HG03432 (cell line): ENCODE measurements around the gene ACAP1.
A peak's percentile ranks its signal among the peaks of the same experiment; 100 is the strongest.

Experiments used
- ATAC-seq: cut with Tn5 transposase; IDR thresholded peaks from one replicate; pipeline ENCODE4 v1.9.1; 2021; ENCODE audit warnings: mild to moderate bottlenecking, moderate library complexity; ENCODE audit not compliant: unreplicated experiment

The ACAP1 gene

DNA sequence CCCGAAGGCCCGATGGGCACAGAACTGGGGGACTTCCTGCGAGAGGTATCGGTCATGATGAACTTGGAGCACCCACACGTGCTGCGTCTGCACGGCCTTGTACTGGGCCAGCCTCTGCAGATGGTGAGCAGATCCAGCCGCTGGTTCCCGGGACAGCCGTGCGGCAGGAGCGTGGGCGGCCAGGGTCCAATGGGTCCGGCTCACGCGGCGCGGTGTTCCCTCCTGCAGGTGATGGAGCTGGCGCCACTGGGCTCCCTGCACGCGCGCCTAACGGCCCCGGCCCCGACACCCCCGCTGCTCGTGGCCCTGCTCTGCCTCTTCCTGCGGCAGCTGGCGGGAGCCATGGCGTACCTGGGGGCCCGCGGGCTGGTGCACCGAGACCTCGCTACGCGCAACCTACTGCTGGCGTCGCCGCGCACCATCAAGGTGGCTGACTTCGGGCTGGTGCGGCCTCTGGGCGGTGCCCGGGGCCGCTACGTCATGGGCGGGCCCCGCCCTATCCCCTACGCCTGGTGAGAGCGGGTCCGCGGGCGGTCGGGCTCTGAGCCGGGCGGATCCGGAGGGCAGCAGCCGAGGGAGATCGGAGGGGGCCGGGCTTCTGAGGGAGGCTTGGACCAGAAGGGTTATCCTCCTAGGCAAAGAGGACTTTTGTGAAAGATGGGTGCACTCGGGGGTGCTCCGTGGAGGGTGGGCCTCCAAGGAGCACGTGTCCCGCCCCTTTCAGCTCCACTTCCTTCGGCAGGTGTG is 47.6 kb downstream of the ACAP1 start:
- ATAC-seq, result no peak

DNA sequence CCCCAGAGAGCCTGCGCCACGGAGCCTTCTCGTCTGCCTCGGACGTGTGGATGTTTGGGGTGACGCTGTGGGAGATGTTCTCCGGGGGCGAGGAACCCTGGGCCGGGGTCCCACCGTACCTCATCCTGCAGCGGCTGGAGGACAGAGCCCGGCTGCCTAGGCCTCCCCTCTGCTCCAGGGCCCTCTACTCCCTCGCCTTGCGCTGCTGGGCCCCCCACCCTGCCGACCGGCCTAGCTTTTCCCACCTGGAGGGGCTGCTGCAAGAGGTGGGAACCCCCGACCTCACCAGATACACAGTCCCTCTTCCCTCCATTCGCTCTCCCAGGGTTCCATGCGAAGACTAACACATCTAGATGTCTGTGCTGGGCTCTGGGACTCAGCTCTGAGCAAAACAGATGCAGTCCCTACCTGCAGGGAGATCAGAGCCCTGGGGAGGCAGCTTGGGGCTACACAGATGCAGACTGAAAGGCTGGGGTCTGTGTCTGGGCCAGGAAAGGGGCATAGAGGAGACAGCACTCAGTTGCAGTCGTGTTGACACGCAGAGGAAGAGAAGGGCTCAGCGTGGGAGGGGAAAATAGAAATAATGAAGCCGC is 48.3 kb downstream of the ACAP1 start:
- no peak for ATAC-seq

DNA sequence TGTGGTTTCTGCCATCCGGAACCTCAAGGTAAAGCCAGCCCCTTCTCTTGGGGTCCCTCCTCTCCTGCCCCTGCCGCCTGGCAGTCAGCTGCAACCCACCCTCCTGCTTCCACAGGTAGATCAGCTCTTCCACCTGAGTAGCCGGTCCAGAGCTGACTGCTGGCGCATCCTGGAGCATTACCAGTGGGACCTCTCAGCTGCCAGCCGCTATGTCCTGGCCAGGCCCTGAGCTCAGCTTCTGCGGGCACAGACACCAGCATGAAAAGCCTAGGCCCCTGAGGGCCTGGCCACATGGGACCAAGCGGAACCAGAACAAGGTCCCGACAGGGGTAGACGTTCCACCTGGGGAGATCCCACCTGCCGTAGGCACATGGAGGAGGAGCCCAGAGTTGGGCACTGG is 52.5 kb downstream of the ACAP1 start:
- no peak for ATAC-seq

DNA sequence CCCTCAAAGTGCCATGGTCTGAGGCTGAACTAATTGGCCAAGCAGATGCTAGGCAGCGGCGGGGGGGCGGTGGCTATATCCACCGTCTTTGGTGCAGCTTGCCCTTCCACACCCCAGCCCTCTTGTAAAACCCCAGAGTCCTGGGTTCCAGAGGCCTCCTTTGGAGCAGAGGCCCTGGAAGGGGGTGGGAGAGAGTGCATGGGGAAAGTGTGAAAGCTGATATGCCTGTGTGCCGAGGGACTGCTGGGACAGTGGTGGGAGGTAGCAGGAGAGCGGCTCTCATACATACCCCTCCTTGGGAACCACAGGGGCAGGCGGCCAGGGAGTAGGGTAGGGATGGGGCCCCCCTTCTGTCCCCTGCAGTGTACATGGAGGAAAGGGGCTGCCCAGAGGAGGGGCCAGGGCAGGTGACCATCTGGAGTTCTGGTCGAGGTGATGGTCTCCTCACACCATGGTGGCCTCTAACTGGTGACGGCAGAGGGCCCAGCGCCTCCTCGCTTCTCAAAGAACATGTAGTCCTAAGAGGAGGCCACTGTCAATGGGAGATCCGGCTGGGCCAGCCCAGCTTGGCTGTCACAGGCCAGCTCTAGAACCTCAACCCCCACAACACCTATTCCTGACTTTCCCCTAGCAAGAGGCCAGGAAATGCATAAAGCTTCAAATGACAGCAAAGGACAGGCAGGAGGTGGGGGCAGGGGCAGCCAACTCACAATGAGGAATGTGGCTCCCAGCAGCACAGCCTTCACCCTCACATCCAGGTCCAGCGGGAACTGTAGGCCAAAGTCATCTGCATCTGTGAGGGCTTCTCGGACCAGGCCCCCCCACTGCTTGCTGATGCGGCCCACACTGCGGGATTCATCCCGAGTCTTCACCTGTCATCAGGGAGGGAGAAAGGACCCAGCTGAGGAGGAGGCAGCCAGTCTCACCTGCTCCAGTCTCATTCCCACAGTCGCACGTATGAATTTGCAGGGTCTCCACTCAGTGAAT is 53.9 kb downstream of the ACAP1 start:
- no peak for ATAC-seq

DNA sequence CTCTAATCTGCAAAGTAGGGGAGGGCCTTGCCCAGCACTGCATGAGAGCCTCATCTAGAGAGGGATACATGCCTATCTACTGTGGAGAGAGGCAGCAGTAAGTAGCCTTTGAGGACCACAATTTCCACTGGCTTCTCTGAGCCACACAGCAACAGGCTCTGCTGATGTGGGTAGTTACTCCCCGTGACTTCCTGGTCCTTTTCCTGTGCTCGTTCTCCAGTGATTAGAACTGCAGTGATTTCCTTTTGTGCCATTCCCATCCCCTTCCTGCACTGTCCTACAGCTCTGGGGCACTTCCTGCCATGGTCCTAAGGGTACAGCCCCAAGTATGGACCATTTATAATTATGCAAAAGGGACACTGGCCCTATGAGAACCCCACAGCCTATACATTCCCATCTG is 55.0 kb downstream of the ACAP1 start:
- ATAC-seq, result no peak

DNA sequence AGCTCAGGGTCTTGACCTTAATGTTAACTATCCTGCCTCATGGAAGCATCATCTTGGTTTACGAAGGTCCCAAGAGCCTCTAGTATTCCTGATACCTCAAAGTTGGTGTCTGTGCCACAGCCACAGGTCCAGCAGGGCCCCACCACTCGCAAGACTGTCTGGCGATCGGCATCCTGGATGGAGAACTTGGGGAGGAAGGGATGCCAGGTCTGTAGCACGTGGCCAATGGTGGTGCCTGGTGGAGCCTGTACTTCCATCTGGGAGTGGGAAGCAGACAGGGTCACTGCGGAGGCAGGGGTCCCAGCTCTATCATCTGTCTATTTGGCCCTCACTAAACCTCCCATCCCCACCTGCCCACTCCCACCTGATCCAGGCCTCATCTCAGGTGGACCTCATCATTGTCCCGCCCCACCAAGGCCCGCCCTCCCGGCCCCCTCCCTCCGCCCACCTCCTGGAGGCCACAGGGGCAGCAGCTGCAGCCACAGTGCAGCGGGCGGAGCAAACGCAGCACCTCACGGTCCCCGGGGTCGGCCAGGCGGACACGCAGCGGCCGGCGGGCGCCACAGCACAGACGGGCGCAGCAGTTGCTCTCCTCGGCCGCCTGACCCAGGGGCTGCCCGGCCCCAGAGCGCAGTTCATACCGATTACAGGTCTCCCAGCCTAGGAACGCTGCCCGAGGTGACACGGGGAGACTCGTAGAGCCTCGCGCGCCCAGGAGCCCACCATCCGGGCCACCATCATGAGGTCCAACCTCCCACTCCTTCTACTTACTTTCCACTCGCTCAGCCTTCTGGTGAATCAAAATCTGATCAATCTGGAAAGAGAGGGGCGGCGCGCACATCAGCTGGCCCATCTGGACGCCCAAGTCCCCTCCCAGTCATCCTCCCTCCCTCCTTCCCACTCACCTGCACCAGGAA is 56.6 kb downstream of the ACAP1 start:
- ATAC-seq, result no peak

DNA sequence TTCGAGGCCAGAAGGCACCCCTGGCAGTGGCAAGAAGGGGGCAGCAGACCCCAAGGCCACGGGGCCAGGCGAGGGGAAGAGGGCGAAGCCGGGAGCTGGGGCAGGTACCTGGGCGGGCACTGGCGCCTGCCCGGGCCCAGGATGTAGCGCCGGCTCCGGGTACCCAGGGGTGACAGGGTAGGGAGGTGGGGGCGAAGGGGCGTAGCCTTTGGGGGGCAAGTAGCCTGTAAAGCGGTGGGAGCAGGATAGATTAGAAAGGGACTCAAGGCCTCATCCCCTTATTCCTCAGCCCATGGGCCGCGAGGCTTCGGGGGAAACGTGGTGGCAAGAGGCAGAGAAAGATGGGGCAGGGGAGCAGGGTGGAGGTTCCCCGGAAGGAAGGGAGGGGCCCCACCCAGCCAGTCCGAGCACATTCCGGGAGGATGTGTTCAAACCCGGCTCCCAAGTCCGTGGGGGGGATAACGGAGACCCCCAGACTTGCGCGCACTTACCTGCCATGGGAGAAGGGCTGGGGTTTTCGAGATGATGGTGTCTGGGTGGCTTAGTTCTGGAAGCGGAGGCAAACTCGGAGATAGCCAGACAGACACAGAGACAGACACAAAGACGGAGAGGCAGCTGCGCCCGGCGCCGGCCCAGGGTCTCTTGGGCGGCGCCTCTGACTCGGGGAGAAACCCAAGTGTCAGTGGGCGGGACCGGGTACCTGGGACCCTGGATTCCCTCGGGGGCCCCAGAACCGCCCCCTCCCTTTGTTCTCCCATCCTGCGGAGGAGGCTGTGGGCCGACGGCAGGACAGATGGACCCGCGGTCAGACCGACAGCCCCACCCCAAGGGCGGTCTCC is 57.5 kb downstream of the ACAP1 start:
- peak; percentile 48 for ATAC-seq

DNA sequence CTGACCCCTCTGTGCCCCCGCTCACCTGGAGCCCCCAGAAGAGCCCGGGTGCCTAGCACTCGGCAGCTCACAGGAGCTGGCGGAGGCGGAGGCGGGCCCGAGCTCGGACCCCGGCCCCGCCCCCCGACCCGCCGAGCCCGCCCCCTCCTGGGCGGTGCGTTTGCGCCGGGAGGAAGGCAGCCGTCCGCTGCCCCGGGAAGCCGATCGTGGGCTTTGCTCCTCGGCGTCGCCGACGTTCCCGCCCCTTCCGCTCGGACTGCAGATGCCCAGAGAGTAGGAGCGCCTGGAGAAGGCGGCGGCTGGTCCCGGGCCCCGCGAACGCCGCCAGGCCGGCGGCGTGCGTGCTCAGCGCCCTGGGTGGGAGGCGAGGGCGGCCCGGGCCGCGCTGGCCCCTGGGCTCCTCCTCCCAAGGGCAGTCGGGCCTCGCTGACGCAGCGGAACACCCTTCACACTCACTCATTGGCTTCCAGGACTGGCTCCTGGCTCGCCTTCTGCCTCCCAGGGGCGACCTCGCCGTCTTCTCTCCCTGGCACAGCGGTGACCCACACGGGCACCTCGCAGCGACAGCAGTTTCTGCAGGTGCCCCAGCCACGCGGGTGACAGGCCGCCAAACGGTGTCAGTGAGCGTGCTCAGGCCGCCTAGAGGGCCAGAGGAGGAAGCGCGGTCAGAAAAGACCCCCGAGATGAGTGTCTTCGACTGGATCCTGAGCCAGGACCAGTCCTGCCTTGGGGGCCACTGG is 58.3 kb downstream of the ACAP1 start, which contains the start of gene PLSCR3:
Gene PLSCR3 (minus strand): TSS at position 74 of the 740 bp plus-strand sequence. CDS start 415 bp downstream, outside the sequence.
- peak; percentile 81 for ATAC-seq

DNA sequence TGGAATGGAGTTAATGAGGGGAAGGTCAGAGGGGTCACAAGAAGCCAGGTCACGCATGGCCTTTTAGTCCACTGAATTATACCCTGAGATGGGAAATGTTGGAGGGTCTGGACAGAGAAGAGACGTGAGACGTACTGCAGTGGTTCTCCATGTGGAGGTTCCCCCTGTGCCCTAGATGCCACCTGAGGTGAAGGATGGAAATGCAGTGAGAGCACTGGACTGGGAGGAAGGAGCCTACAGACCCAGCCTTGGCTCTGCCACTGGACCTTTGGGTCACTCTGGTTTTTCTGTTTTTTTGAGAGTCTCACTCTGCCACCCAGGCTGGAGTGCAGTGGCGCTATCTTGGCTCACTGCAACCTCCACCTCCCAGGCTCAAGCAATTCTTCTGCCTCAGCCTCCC is 59.8 kb downstream of the ACAP1 start:
- no peak for ATAC-seq

DNA sequence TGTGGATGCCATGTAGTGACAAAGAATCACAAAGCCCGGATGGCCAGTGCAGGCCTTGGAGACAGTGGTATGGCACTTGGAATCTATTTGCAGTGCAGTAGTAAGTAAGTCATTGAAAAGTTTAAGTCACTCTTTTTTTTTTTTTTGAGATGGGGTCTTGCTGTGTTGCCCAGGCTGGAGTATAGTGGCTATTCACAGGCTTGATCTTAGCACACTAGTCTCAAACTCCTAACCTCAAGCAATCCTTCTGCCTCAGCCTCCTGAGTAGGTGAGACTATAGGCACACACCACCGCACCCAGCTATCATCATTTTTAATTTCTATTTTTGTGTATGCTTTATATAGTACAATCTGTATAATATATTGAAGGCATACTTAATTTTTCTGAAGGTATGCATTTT is 62.3 kb downstream of the ACAP1 start:
- ATAC-seq, result no peak
